ENCODE measurements around the gene MLLT11.
"Not testable (repeated sequence)": the region's sequence is repeated elsewhere in the genome, so short reads cannot be mapped to it uniquely, and the experiment has no call there.

The MLLT11 gene

DNA sequence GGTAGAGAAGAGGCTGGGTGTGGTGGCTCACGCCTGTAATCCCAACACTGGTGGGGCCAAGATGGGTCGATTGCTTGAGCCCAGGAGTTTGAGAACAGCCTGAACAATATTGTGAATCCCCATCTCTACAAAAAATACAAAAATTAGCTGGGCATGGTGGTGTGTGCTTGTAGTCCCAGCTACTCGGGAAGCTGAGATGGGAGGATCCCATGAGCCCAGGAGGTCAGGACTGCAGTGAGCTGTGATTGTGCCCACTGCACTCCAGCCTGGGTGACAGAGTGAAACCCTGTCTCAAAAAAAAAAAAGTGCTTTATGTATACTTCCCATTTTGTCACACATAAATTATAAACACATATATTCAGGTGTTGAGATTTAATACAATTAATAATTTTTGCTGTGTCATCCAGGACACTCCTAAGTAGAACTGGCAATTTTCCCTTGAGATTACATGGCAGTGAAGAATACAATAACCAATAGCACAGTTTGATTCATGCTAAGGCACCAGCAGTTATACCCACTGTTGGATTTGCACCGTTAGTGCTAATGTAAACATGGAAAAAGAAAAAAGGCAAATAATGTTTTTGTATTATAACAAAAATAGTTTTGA, 25.9 kb downstream of the MLLT11 start:
- DNase-seq (ENCODE audit: insufficient read length, low spot score) (no peak), FAIRE-seq (no peak)
- TF ChIP-seq, protein P1, sequence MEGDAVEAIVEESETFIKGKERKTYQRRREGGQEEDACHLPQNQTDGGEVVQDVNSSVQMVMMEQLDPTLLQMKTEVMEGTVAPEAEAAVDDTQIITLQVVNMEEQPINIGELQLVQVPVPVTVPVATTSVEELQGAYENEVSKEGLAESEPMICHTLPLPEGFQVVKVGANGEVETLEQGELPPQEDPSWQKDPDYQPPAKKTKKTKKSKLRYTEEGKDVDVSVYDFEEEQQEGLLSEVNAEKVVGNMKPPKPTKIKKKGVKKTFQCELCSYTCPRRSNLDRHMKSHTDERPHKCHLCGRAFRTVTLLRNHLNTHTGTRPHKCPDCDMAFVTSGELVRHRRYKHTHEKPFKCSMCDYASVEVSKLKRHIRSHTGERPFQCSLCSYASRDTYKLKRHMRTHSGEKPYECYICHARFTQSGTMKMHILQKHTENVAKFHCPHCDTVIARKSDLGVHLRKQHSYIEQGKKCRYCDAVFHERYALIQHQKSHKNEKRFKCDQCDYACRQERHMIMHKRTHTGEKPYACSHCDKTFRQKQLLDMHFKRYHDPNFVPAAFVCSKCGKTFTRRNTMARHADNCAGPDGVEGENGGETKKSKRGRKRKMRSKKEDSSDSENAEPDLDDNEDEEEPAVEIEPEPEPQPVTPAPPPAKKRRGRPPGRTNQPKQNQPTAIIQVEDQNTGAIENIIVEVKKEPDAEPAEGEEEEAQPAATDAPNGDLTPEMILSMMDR (IDR thresholded peaks at IDR 0.05; ENCODE audit: insufficient read depth, missing control alignments) = no peak

DNA sequence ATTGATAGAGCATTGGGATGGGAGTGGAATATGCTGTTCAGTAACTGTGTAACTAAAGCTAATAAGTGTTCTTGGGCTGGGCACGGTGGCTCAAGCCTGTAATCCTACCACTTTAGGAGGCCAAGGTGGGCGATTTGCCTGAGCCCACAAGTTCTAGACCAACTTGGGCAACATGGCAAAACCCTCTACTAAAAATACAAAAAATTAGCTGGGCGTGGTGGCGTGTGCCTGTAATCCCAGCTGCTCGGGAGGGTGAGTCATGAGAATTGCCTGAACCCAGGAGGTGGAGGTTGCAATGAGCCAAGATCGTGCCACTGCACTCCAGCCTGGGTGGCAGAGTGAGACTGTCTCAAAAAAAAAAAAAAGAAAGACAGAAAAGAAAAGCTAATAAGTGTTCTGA, 37.2 kb downstream of the MLLT11 start:
- FAIRE-seq = not testable (repeated sequence)

DNA sequence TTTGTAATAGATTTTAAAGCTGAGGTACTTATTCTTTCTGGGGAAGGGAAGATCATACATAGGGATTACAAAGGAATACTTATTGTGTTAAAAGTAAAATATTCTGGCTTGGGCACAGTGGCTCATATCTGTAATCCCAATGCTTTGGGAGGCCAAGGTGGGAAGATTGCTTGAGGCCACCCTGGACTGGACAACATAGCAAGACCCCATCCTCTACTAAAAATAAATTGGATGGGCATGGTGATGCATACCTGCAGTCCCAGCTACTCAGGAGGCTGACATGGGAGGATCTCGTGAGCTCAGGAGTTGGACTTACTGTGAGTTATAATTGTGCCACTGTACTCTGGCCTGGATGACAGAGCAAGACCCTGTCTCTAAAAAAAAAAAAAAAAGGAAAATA, 37.9 kb downstream of the MLLT11 start:
- DNase-seq (ENCODE audit: insufficient read length, low spot score) = no peak
- no peak for FAIRE-seq
- TF ChIP-seq, protein P1 (IDR thresholded peaks at IDR 0.05; ENCODE audit: insufficient read depth, missing control alignments) = no peak

More for the DNA sequence above, 37.2 kb downstream of the MLLT11 start:
- DNase-seq (ENCODE audit: insufficient read length, low spot score) = not testable (repeated sequence)

DNA sequence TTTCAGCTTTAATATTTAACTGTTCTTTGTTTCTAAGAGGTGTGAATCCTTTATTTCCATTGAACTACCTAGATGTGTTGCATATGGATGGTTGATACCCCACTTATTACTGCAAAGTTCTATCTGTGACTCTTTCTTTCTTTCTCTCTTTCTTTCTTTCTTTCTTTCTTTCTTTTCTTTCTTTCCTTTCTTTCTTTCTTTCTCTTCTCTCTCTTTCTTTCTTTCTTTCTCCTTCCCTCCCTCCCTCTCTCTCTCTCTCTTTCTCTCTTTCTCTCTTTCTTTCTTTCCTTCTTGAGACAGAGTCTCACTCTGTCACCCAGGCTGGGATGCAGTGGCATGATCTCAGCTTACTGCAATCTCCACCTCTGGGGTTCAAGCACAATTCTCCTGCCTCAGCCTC, 44.4 kb downstream of the MLLT11 start:
- no peak for FAIRE-seq
- DNase-seq (ENCODE audit: insufficient read length, low spot score) = no peak

DNA sequence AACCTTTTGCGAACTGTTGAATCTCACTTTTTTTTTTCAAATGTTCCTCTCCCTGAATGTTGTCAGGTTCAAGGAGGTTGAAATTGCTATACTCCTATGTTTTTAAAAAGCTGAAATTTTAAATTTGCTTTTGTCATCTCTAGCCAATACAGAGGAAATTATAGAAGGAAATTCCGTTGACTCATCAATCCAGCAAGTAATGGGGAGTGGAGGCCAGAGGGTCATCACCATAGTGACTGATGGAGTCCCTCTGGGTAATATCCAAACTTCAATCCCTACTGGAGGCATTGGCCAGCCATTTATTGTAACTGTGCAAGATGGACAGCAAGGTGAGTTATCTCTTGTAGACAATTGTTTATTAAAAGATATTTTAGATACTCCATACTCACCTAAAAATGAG, 46.7 kb downstream of the MLLT11 start:
- no peak for FAIRE-seq

More for the DNA sequence above, 44.4 kb downstream of the MLLT11 start:
- TF ChIP-seq, protein P1 (IDR thresholded peaks at IDR 0.05; ENCODE audit: insufficient read depth, missing control alignments) = no peak

DNA sequence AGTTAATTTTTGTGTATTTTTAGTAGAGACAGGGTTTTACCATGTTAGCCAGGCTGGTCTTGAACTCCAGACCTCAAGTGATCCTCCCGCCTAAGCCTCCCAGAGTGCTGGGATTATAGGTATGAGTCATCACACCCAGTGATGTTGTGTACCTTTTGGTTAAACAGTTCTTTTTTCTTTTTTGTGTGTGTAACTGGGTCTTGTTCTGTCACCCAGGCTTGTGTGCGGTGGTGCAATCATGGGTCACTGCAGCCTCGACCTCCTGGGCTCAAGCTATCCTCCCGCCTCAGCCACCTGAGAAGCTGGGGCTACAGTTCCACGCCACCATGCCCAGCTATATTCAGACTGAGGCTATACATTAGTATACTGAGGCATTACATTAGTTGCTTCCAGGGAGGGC, 48.1 kb downstream of the MLLT11 start:
- no peak for FAIRE-seq
- TF ChIP-seq, protein P1 (IDR thresholded peaks at IDR 0.05; ENCODE audit: insufficient read depth, missing control alignments) = no peak
- no peak for DNase-seq (ENCODE audit: insufficient read length, low spot score)

More for the DNA sequence above, 46.7 kb downstream of the MLLT11 start:
- TF ChIP-seq, protein P1 (IDR thresholded peaks at IDR 0.05; ENCODE audit: insufficient read depth, missing control alignments) = no peak
- DNase-seq (ENCODE audit: insufficient read length, low spot score) = no peak

DNA sequence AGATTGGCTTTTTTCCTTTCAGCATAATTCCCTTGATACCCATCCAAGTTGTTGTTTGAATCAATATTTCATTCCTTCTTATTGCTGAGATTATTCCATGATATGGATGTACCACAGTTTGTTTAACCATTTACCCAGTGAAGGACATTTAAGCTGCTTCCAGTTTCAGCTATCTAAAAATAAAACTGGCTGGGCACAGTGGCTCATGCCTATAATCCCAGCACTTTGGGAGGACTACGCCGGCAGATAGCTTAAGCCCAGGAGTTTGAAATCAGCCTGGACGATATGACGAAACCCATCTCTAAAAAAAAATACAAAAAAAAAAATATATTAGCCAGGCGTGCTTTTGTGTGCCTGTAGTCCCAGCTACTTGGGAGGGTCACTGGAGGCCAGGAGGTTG, 53.7 kb downstream of the MLLT11 start:
- FAIRE-seq (no peak), DNase-seq (ENCODE audit: insufficient read length, low spot score) (no peak)

More for the DNA sequence above, 53.7 kb downstream of the MLLT11 start:
- TF ChIP-seq, protein P1 (IDR thresholded peaks at IDR 0.05; ENCODE audit: insufficient read depth, missing control alignments) = no peak

Data from D721Med (cell line).